Measurements from ENCODE around the gene PRKCA.

- TF ChIP-seq, protein P1, sequence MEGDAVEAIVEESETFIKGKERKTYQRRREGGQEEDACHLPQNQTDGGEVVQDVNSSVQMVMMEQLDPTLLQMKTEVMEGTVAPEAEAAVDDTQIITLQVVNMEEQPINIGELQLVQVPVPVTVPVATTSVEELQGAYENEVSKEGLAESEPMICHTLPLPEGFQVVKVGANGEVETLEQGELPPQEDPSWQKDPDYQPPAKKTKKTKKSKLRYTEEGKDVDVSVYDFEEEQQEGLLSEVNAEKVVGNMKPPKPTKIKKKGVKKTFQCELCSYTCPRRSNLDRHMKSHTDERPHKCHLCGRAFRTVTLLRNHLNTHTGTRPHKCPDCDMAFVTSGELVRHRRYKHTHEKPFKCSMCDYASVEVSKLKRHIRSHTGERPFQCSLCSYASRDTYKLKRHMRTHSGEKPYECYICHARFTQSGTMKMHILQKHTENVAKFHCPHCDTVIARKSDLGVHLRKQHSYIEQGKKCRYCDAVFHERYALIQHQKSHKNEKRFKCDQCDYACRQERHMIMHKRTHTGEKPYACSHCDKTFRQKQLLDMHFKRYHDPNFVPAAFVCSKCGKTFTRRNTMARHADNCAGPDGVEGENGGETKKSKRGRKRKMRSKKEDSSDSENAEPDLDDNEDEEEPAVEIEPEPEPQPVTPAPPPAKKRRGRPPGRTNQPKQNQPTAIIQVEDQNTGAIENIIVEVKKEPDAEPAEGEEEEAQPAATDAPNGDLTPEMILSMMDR (IDR thresholded peaks at IDR 0.05; ENCODE audit: low read depth, low read length): no peak
- TF ChIP-seq POLR2A (IDR thresholded peaks at IDR 0.05; ENCODE audit: extremely low read depth, insufficient read length): no peak
Measured at GRCh38 chr17:66468241-66469087, 166.1 kb downstream of the PRKCA start.

Data from NB4 (cell line).